Sciatic nerve (tissue), 2 donors: Measurements from ENCODE around the gene CAPN3. TPM values are rescaled to one million over a fixed set of nuclear protein-coding genes. Genes with fewer than 3 reads are reported as not detected.

ENCODE experiments used
- ATAC-seq: fragments of 200-7000 bp; cut with Tn5 transposase; one replicate; pipeline ENCODE4 v1.9.1; 2020; ENCODE audit warnings: mild to moderate bottlenecking, moderate library complexity
- DNase-seq: peaks from one replicate; pipeline ENCODE4 v3.0.0-alpha.2; 2020; ENCODE audit warnings: low spot score
- intact Hi-C: fragments of 100-400 bp; cut with DNase I; formaldehyde crosslinking; loops from one replicate; pipeline ENCODE4 v1.14.2; 2022
- total RNA-seq: library from RNA; stranded (reverse); fragmentation: NEBNext Ultra II Directional; extraction: Animal tissue kit (Norgen Biotek cat#: 25700); gene quantifications from one replicate; pipeline ENCODE4 v1.2.1, GENCODE V29; 2021
- donor health status: DM: no; HTN: no; CAD: no.
- donor health status: DM: no; HTN: no; CAD: no.

Gene CAPN3
- total RNA-seq, 1 donor from 2014 or later: 21.9 TPM

- intact Hi-C loops: no loop called here
- DNase-seq (no peak), ATAC-seq (no peak)
These were observed 68.3 kb downstream of the CAPN3 start for GRCh38 chr15:42427429-42428223.

- no peak for DNase-seq
- intact Hi-C loops: no loop called here
- ATAC-seq: no peak
These were observed 85.2 kb downstream of the CAPN3 start for GRCh38 chr15:42444415-42445063.

GRCh38 chr15:42445551-42445950 lies 86.2 kb downstream of the CAPN3 start:
- intact Hi-C loops: no loop called here
- DNase-seq (no peak), ATAC-seq (no peak)

GRCh38 chr15:42447599-42447998 lies 88.3 kb downstream of the CAPN3 start:
- intact Hi-C loops: no loop called here
- ATAC-seq: no peak
- DNase-seq: no peak

- intact Hi-C loops: no loop called here
These were observed 89.0 kb downstream of the CAPN3 start for GRCh38 chr15:42448281-42448680.

GRCh38 chr15:42449770-42450424 lies 90.6 kb downstream of the CAPN3 start:
- no peak for ATAC-seq
- DNase-seq: no peak
- intact Hi-C loops: loop anchor here (5.0 kb wide), 1 partner anchor 433 kb away; no protein-coding TSS in a partner anchor

More at GRCh38 chr15:42448281-42448680, 89.0 kb downstream of the CAPN3 start:
- ATAC-seq (no peak), DNase-seq (no peak)

- ATAC-seq (no peak), DNase-seq (no peak)
- intact Hi-C loops: loop anchor here (5.0 kb wide), 1 partner anchor 433 kb away; no protein-coding TSS in a partner anchor
These were observed 91.1 kb downstream of the CAPN3 start for GRCh38 chr15:42450425-42450790.

GRCh38 chr15:42453826-42454225 lies 94.5 kb downstream of the CAPN3 start:
- intact Hi-C loops: loop anchor here (5.0 kb wide), 1 partner anchor 437 kb away; no protein-coding TSS in a partner anchor
- ATAC-seq (no peak), DNase-seq (no peak)

- ATAC-seq (no peak), DNase-seq (no peak)
- intact Hi-C loops: no loop called here
These were observed 97.2 kb downstream of the CAPN3 start for GRCh38 chr15:42456531-42456930.

- DNase-seq (no peak), ATAC-seq (no peak)
- intact Hi-C loops: no loop called here
These were observed 97.7 kb downstream of the CAPN3 start for GRCh38 chr15:42456971-42457370.

- intact Hi-C loops: no loop called here
- ATAC-seq (peak; percentile 97), DNase-seq (peak; percentile 79)
These were observed 98.4 kb downstream of the CAPN3 start for GRCh38 chr15:42457445-42458442.

- DNase-seq (no peak), ATAC-seq (no peak)
- intact Hi-C loops: no loop called here
These were observed 102.0 kb downstream of the CAPN3 start for GRCh38 chr15:42461261-42461660.

Other genes with a start within 250 kb of the CAPN3 start
- not detected for gene PLA2G4F, start 202.9 kb upstream of the CAPN3 start, total RNA-seq
- gene VPS39, start 151.2 kb upstream of the CAPN3 start, total RNA-seq: 60.4 TPM
- gene GANC, start 86.3 kb upstream of the CAPN3 start, total RNA-seq: 57.6 TPM
- gene TMEM87A, start 86.1 kb upstream of the CAPN3 start, total RNA-seq: 71.6 TPM
- 87.8 TPM for gene ZNF106, start 131.6 kb downstream of the CAPN3 start, total RNA-seq
- gene SNAP23, start 136.1 kb downstream of the CAPN3 start, total RNA-seq: 75.7 TPM
- 19.8 TPM for gene LRRC57, start 189.3 kb downstream of the CAPN3 start, total RNA-seq
- gene HAUS2, start 189.3 kb downstream of the CAPN3 start, total RNA-seq: 20.0 TPM
- 77.3 TPM for gene STARD9, start 216.1 kb downstream of the CAPN3 start, total RNA-seq